Spleen (tissue), 11 donors: ENCODE data around the gene ABCA5. TPM values are rescaled to one million over a fixed set of nuclear protein-coding genes. Genes with fewer than 3 reads are reported as not detected.
A peak's percentile ranks its signal among the peaks of the same experiment; 100 is the strongest.
"Not testable (repeated sequence)": the region's sequence is repeated elsewhere in the genome, so short reads cannot be mapped to it uniquely, and the experiment has no call there.

Experiments used
- DNase-seq: peaks from one replicate; pipeline ENCODE4 v3.0.0-alpha.2; 2020
- H3K27ac ChIP-seq, 8 donors: fragments of 200-600 bp; sonication (generic) in 7 of 8; 1 replicate in 4 of 8; 2 replicates in 4 of 8; pipeline versions ENCODE4 v1.5.0 to v1.8.0; 2016 to 2021; ENCODE audit warnings: inconsistent platforms in 4 of 8, mild to moderate bottlenecking in 4 of 8, moderate library complexity in 1 of 8
- H3K27me3 ChIP-seq, 7 donors: fragments of 200-600 bp; sonication (generic) in 6 of 7; replicated peaks in 1 of 7; 1 replicate in 4 of 7; 2 replicates in 3 of 7; pipeline versions ENCODE4 v1.5.0 to v1.8.0; 2016 to 2021; ENCODE audit warnings: inconsistent platforms in 3 of 7, mild to moderate bottlenecking in 1 of 7
- H3K36me3 ChIP-seq, 6 donors: fragments of 200-600 bp; sonication (generic) in 5 of 6; 1 replicate in 4 of 6; 2 replicates in 2 of 6; pipeline versions ENCODE4 v1.5.0 to v1.8.0; 2016 to 2021; ENCODE audit warnings: inconsistent platforms in 2 of 6
- H3K4me1 ChIP-seq, 6 donors: fragments of 200-600 bp; sonication (generic) in 5 of 6; 1 replicate in 3 of 6; 2 replicates in 3 of 6; pipeline versions ENCODE4 v1.5.0 to v1.8.0; 2016 to 2021; ENCODE audit warnings: inconsistent platforms in 3 of 6
- H3K4me3 ChIP-seq, 8 donors: fragments of 200-600 bp; sonication (generic) in 7 of 8; 1 replicate in 4 of 8; 2 replicates in 4 of 8; pipeline versions ENCODE4 v1.5.0 to v1.8.0; 2016 to 2021; ENCODE audit warnings: inconsistent platforms in 4 of 8, mild to moderate bottlenecking in 4 of 8, moderate library complexity in 2 of 8
- H3K9me3 ChIP-seq, 8 donors: fragments of 200-600 bp; sonication (generic) in 7 of 8; 1 replicate in 4 of 8; 2 replicates in 4 of 8; pipeline versions ENCODE4 v1.5.0 to v1.8.0; 2016 to 2021; ENCODE audit warnings: inconsistent platforms in 4 of 8
- POLR2A ChIP-seq, 3 donors: fragments of 450-650 bp; IDR thresholded peaks; one replicate each; pipeline ENCODE4 v1.5.1; 2017; ENCODE audit warnings: antibody characterized with exemption in 3 of 3, mild to moderate bottlenecking in 1 of 3
- POLR2AphosphoS5 ChIP-seq, 3 donors: sonication (generic); formaldehyde crosslinking; IDR thresholded peaks; one replicate each; pipeline ENCODE4 v1.5.1; 2017; ENCODE audit warnings: antibody characterized with exemption in 3 of 3
- WGBS, 5 donors: extraction: QIAGEN DNeasy Blood & Tissue Kit in 3 of 5; methylation state at CpG; one replicate each; pipeline versions ENCODE4 v1.1.5 to v1.1.7; 2013 to 2018; 5-methylcytosine and 5-hydroxymethylcytosine counted together
- intact Hi-C: fragments of 100-400 bp; cut with DNase I; formaldehyde crosslinking; loops from one replicate; pipeline ENCODE4 v1.15.0; 2023; ENCODE audit warnings: low total_unique reads
- polyA plus RNA-seq, 3 donors: library from polyadenylated mRNA; stranded (reverse); fragments of 200-250 nt; gene quantifications; one replicate each; pipeline ENCODE4 v1.2.1, GENCODE V29; 2013
- small RNA-seq, 4 donors: library from RNA; depleted of rRNA; stranded (forward); fragments of <200 nt; gene quantifications; one replicate each; pipeline ENCODE3, GENCODE V24; 2016
- total RNA-seq, 7 donors: library from RNA; depleted of rRNA in 3 of 7; stranded (reverse); fragments of >200 nt in 3 of 7; fragmentation: NEBNext Ultra II Directional in 4 of 7; extraction: Animal tissue kit (Norgen Biotek cat#: 25700) in 4 of 7; gene quantifications; one replicate each; pipeline versions ENCODE4 v1.1.0 to v1.2.1, GENCODE V29; 2016 to 2021
- TF ChIP-seq, protein P1 (sequence below), 11 experiments: fragments of 200-600 bp in 7 of 11; fragments of 450-650 bp in 4 of 11; sonication (generic) in 4 of 11; IDR thresholded peaks in 8 of 11; conservative IDR thresholded peaks in 3 of 11; 1 replicate in 7 of 11; 2 replicates in 4 of 11; pipeline versions ENCODE4 v1.4.0 to v1.8.0; 2016 to 2021; ENCODE audit warnings: antibody characterized with exemption in 11 of 11, inconsistent platforms in 4 of 11, mild to moderate bottlenecking in 1 of 11
- donor health status: healthy with polysubstance abuse.
- donor health status: DM: no; HTN: no; CAD: no; lungs with moderate emphysema.
- donor health status: DM: no; HTN: no; CAD: no.
- donor health status: Bipolar disorder and iron deficiency.
- donor health status: healthy.
- donor health status: DM: no; HTN: no; CAD: no.
- donor health status: DM: yes; HTN: yes; CAD: no.

Gene ABCA5
- total and polyA plus RNA-seq, 10 donors, result 9.5 to 43.8 (median 23.6) TPM

DNA sequence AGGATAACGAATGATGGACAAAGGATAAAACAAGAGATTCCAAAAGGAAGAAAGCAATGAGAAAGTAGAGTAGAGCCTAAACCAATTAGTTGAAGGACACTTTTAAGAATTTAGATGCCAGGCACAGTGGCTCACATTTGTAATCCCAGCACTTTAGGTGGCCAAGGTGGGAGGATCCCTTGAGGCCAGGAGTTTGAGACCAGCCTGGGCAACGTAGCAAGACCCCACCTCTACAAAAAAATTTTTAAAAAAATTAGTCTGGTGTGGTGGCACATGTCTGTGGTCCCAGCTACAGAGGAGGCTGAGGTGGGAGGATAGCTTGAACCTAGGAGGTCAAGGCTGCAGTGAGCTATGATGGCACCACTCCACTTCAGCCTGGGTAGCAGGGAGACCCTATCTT is 118.3 kb downstream of the ABCA5 start:
- peak; percentile 29 for DNase-seq
- Histone ChIP-seq H3K4me1 (no peaks in the 10 kb centered on the region), H3K36me3 (no peaks in the 10 kb centered on the region), H3K27me3 (no peaks in the 10 kb centered on the region), H3K4me3 (no peak overlapping the region), H3K27ac (no peak overlapping the region), H3K9me3 (no peaks in the 10 kb centered on the region)
- TF ChIP-seq POLR2AphosphoS5 (IDR thresholded peaks at IDR 0.05), result no peak
- TF ChIP-seq, protein P1, sequence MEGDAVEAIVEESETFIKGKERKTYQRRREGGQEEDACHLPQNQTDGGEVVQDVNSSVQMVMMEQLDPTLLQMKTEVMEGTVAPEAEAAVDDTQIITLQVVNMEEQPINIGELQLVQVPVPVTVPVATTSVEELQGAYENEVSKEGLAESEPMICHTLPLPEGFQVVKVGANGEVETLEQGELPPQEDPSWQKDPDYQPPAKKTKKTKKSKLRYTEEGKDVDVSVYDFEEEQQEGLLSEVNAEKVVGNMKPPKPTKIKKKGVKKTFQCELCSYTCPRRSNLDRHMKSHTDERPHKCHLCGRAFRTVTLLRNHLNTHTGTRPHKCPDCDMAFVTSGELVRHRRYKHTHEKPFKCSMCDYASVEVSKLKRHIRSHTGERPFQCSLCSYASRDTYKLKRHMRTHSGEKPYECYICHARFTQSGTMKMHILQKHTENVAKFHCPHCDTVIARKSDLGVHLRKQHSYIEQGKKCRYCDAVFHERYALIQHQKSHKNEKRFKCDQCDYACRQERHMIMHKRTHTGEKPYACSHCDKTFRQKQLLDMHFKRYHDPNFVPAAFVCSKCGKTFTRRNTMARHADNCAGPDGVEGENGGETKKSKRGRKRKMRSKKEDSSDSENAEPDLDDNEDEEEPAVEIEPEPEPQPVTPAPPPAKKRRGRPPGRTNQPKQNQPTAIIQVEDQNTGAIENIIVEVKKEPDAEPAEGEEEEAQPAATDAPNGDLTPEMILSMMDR (IDR thresholded peaks at IDR 0.05 in 8 of 11, conservative IDR thresholded peaks at IDR 0.05 in 3 of 11), result no peak
- TF ChIP-seq POLR2A (IDR thresholded peaks at IDR 0.05), result no peak
- intact Hi-C loops, result no loop called here
- WGBS, 5 donors, result 80 to 98% (median 84%) methylated on average over 2 of the region's 2 CpGs

DNA sequence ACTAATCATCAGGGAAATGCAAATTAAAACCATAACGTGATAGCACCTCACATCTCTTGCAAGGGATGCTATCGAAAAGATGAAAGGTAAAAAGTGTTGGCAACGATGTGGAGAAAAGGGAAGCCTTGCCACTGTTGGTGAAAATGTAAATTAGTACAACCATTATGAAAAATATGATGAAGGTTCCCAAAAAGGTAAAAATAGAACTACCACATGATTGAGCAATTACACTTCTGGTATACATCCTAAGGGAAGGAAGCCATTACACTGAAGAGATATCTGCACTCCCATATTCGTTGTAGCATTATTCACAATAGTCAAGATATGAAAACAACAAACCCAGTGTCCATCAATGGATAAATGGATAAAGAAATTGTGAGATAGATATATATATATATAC is 119.8 kb downstream of the ABCA5 start:
- no peak for TF ChIP-seq POLR2AphosphoS5 (IDR thresholded peaks at IDR 0.05)
- TF ChIP-seq POLR2A (IDR thresholded peaks at IDR 0.05), result no peak
- TF ChIP-seq, protein P1 (IDR thresholded peaks at IDR 0.05 in 8 of 11, conservative IDR thresholded peaks at IDR 0.05 in 3 of 11), result no peak
- Histone ChIP-seq H3K36me3 (no peaks in the 10 kb centered on the region), H3K27ac (no peak overlapping the region), H3K4me1 (no peaks in the 10 kb centered on the region), H3K27me3 (no peaks in the 10 kb centered on the region), H3K4me3 (no peak overlapping the region), H3K9me3 (no peaks in the 10 kb centered on the region)
- no peak for DNase-seq
- 53 to 67% (median 59%) methylated on average over 4 of the region's 4 CpGs for WGBS, 5 donors
- intact Hi-C loops, result no loop called here

DNA sequence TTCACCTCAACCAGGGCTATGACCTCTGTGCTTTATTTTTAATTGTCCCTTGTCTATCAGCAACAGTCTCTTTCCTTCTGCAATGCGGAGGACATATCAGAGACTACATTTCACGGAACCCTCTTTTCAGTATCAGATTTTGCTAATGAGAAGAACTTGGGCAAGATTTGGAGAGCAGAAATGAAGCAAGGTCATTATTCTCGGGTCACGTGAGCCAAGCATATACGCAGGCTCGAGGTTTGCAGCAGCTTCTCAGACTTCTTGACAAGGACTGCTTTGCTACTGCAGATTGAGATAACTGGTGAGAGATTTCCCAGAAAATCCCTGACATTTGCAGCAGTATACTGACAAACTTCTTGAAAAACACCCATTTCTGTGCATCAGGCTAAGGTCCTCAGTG is 128.7 kb downstream of the ABCA5 start:
- no peak for DNase-seq
- no peaks in the 10 kb centered on the region for H3K36me3 ChIP-seq
- intact Hi-C loops, result no loop called here
- H3K27ac ChIP-seq, result no peak overlapping the region
- H3K4me3 ChIP-seq, result no peak overlapping the region
- no peak for TF ChIP-seq POLR2A (IDR thresholded peaks at IDR 0.05)
- TF ChIP-seq, protein P1 (IDR thresholded peaks at IDR 0.05 in 8 of 11, conservative IDR thresholded peaks at IDR 0.05 in 3 of 11), result no peak
- no peak for TF ChIP-seq POLR2AphosphoS5 (IDR thresholded peaks at IDR 0.05)
- peaks cover 0 to 6% (median 0%) of the 10 kb centered on the region in 8 donors for H3K9me3 ChIP-seq
- H3K27me3 ChIP-seq, result no peaks in the 10 kb centered on the region
- H3K4me1 ChIP-seq, result no peaks in the 10 kb centered on the region
- WGBS, 5 donors, result 78 to 91% (median 85%) methylated on average over 6 of the region's 6 CpGs

DNA sequence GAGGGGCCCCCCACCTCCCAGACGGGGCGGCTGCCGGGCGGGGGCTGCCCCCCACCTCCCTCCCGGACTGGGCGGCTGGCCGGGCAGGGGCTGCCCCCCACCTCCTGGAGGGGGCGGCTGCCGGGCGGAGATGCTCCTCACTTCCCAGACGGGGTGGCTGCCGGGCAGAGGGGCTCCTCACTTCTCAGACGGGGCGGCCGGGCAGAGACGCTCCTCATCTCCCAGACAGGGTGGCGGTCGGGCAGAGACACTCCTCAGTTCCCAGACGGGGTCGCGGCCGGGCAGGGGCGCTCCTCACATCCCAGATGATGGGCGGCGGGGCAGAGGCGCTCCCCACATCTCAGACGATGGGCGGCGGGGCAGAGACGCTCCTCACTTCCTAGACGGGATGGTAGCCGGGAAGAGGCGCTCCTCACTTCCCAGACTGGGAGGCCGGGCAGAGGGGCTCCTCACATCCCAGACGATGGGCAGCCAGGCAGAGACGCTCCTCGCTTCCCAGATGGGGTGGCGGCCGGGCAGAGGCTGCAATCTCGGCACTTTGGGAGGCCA is 130.8 kb downstream of the ABCA5 start:
- H3K27me3 ChIP-seq, H3K4me1 ChIP-seq, H3K27ac ChIP-seq, DNase-seq, intact Hi-C loops, H3K36me3 ChIP-seq, H3K9me3 ChIP-seq, H3K4me3 ChIP-seq: not testable (repeated sequence)
- WGBS, 5 donors, result 96 to 98% (median 97%) methylated on average over 25 to 40 of the region's 40 CpGs

Small RNA genes within 50 kb of the gene (small RNA-seq; reads per million reads assigned to genes)
- gene RF00561 (0 reads per million in 4 donors), gene SNRPGP4 (0 reads per million in 4 donors)

Other genes with a start within 250 kb of the ABCA5 start
- 10 to 100 TPM in 5 of 7 donors, 1 to 10 TPM in 2; 5.5 to 23.2 (median 14.1) TPM for gene ABCA6, start 185.2 kb downstream of the ABCA5 start, total RNA-seq
- 1 to 10 TPM; 2.3 to 2.9 (median 2.3) TPM for gene ABCA6, start 185.2 kb downstream of the ABCA5 start, polyA plus RNA-seq
- 1 to 10 TPM; 1.5 to 4.9 (median 2.1) TPM for gene ABCA10, start 98.3 kb downstream of the ABCA5 start, total RNA-seq
- 1 to 10 TPM; 2.4 to 4.1 (median 2.5) TPM for gene ABCA10, start 98.3 kb downstream of the ABCA5 start, polyA plus RNA-seq
- 10 to 100 TPM in 5 of 7 donors, 1 to 10 TPM in 2; 8.7 to 36.3 (median 19.4) TPM for gene MAP2K6, start 87.6 kb upstream of the ABCA5 start, total RNA-seq
- 1 to 10 TPM; 3.4 to 5.3 (median 5.0) TPM for gene MAP2K6, start 87.6 kb upstream of the ABCA5 start, polyA plus RNA-seq